ENCODE results near the gene SYT7. TPM values are rescaled to one million over a fixed set of nuclear protein-coding genes. Genes with fewer than 3 reads are reported as not detected.

SYT7 gene
- total and polyA plus RNA-seq, 2 of the 8 experiments (the other 6 are each of a cell fraction or from before 2014, with no cell fraction given), result 9.6 to 10.5 TPM

- no peak overlapping the region for H3K4me3 ChIP-seq (ENCODE audit: extremely low read depth in 1 of 4, insufficient read depth in 2 of 4, low read depth in 3 of 4, low read length in 4 of 4)
- no peak overlapping the region for H3K4me2 ChIP-seq (ENCODE audit: insufficient read depth in 1 of 2, low read depth in 2 of 2, low read length in 2 of 2)
- 83% methylated on average over 5 of the region's 5 CpGs; no CpG with 5 or more reads in 1 of the 2 experiments for WGBS, 2 experiments (ENCODE audit: extremely low coverage in 1 of 2, insufficient coverage in 1 of 2, insufficient read length in 1 of 2, insufficient replicate concordance in 2 of 2, low coverage in 1 of 2, low lambda C conversion rate in 2 of 2, missing lambda C conversion rate in 1 of 2)
- no peak overlapping the region for H3K27ac ChIP-seq (ENCODE audit: low read depth, low read length)
- H3K79me1 ChIP-seq (ENCODE audit: low read depth, low read length), result no peaks in the 10 kb centered on the region
- no peak overlapping the region for H2AK5ac ChIP-seq (ENCODE audit: low read depth, low read length)
- H3K9ac ChIP-seq (replicated peaks in 1 of 4; ENCODE audit: extremely low read depth in 1 of 4, low read depth in 3 of 4, low read length in 3 of 4), result no peak overlapping the region
- no peaks in the 10 kb centered on the region for H3K9me3 ChIP-seq (ENCODE audit: insufficient read depth in 2 of 2, low read depth in 1 of 2, low read length in 1 of 2)
- no peak overlapping the region for H3K23ac ChIP-seq (ENCODE audit: insufficient read length)
- H3K18ac ChIP-seq (ENCODE audit: extremely low read depth, low read length), result no peak overlapping the region
- CTCF ChIA-PET (ENCODE audit: partially characterized antibody), result interaction anchor here (1.2 to 57.8 kb wide), 7 partner anchors 9 to 152 kb away, joined by 3 to 2106 read pairs (median 6); partner anchors contain the start of gene LRRC10B
- no peak overlapping the region for H2AFZ ChIP-seq (ENCODE audit: low read length)
- H3K27me3 ChIP-seq (replicated peaks in 1 of 4; ENCODE audit: control insufficient read depth in 3 of 4, extremely low read depth in 1 of 4, insufficient read depth in 3 of 4, low read length in 3 of 4), result 0 out of 7 replicates have a peak, but pooled peaks cover 0 to 2% (median 0%) of the 10 kb centered on the region in 4 experiments
- no peak overlapping the region for H2BK20ac ChIP-seq (ENCODE audit: low read length)
- H3K4me1 ChIP-seq (replicated peaks in 1 of 4; ENCODE audit: control insufficient read depth in 3 of 4, insufficient read depth in 4 of 4, low read length in 3 of 4), result peaks cover 0 to 26% (median 21%) of the 10 kb centered on the region in 4 experiments; a peak in 6 of 7 replicates
- H2BK12ac ChIP-seq (ENCODE audit: low read depth, low read length), result no peak overlapping the region
- DNase-seq (ENCODE audit: low read depth in 1 of 2, low spot score in 2 of 2) (no peak), FAIRE-seq (no peak)
- H3K23me2 ChIP-seq (ENCODE audit: low read depth, low read length), result no peaks in the 10 kb centered on the region; the same call in 1 of the 2 replicates
- H3K79me2 ChIP-seq (ENCODE audit: control insufficient read depth in 1 of 2, insufficient read depth in 2 of 2, low read length in 2 of 2), result no peaks in the 10 kb centered on the region
- no peak overlapping the region; the same call in 1 of the 2 replicates for H2BK15ac ChIP-seq (ENCODE audit: low read length)
- H4K91ac ChIP-seq (replicated peaks; ENCODE audit: insufficient read length, low read length), result no peak overlapping the region
- POLR2A ChIA-PET (ENCODE audit: partially characterized antibody), result interaction anchor here (1.0 to 1.5 kb wide), 3 partner anchors 9 to 30 kb away, joined by 3 to 4 read pairs (median 4); no protein-coding TSS in a partner anchor
- no peak overlapping the region for H4K5ac ChIP-seq (ENCODE audit: insufficient read length, low read depth, low read length)
- H4K8ac ChIP-seq (ENCODE audit: extremely low read depth, insufficient read depth, low read length), result no peak overlapping the region
- H3K36me3 ChIP-seq (ENCODE audit: control insufficient read depth in 2 of 4, insufficient read depth in 4 of 4, low read length in 3 of 4), result no peaks in the 10 kb centered on the region; a peak in 1 of 8 replicates
- H4K20me1 ChIP-seq (replicated peaks in 1 of 2; ENCODE audit: control insufficient read depth in 1 of 2, insufficient read depth in 2 of 2, low read length in 2 of 2), result no peaks in the 10 kb centered on the region
- no peak overlapping the region for H3K14ac ChIP-seq (ENCODE audit: insufficient read length)
- no peak overlapping the region for H3K56ac ChIP-seq (replicated peaks; ENCODE audit: insufficient read length, low read depth, low read length)
- H2BK120ac ChIP-seq (replicated peaks; ENCODE audit: low read depth, low read length), result no peak overlapping the region
- H2BK5ac ChIP-seq (ENCODE audit: low read depth, low read length), result no peak overlapping the region
- H3K4ac ChIP-seq (replicated peaks; ENCODE audit: insufficient read length, low read depth, low read length), result no peak overlapping the region
- TF ChIP-seq SUZ12 (IDR thresholded peaks at IDR 0.05; ENCODE audit: low read length) (no peak), SP1 (IDR thresholded peaks at IDR 0.05; ENCODE audit: low read depth, low read length) (no peak), TBP (IDR thresholded peaks at IDR 0.05; ENCODE audit: low read depth, low read length) (no peak), SIRT6 (IDR thresholded peaks at IDR 0.05; ENCODE audit: low read length) (no peak), RBBP5 (IDR thresholded peaks at IDR 0.05; ENCODE audit: borderline replicate concordance, low read depth, low read length) (no peak), JUN (IDR thresholded peaks at IDR 0.05; ENCODE audit: low read depth, low read length) (no peak), USF2 (IDR thresholded peaks at IDR 0.05; ENCODE audit: low read length) (no peak), MAX (IDR thresholded peaks at IDR 0.05) (no peak), E2F6 (IDR thresholded peaks at IDR 0.05) (no peak), CEBPB (IDR thresholded peaks at IDR 0.05; ENCODE audit: low read depth, low read length) (no peak), POLR2A (IDR thresholded peaks at IDR 0.05; ENCODE audit: control extremely low read depth in 1 of 2, low read depth in 2 of 2, low read length in 2 of 2) (no peak), ATF3 (IDR thresholded peaks at IDR 0.05; ENCODE audit: insufficient read depth, low read depth, low read length) (no peak)
These were observed 94.1 kb downstream of the SYT7 start for GRCh38 chr11:61486779-61487178.

All from H1 (cell line).